SHP77 treated with DMSO at 0.1 percent for 48 hours (cell line): ENCODE results near the gene CDPF1.
A peak's percentile ranks its signal among the peaks of the same experiment; 100 is the strongest.
"Not testable (repeated sequence)": the region's sequence is repeated elsewhere in the genome, so short reads cannot be mapped to it uniquely, and the experiment has no call there.

Experiments used
- DNase-seq: peaks from one replicate; lab custom pipeline; 2025; lab: John Stamatoyannopoulos, UW

CDPF1 gene

GRCh38 chr22:46281866-46282678 is 32.0 kb upstream of the CDPF1 start:
- no peak for DNase-seq

GRCh38 chr22:46280999-46281623 is 31.0 kb upstream of the CDPF1 start:
- no peak for DNase-seq

DNA sequence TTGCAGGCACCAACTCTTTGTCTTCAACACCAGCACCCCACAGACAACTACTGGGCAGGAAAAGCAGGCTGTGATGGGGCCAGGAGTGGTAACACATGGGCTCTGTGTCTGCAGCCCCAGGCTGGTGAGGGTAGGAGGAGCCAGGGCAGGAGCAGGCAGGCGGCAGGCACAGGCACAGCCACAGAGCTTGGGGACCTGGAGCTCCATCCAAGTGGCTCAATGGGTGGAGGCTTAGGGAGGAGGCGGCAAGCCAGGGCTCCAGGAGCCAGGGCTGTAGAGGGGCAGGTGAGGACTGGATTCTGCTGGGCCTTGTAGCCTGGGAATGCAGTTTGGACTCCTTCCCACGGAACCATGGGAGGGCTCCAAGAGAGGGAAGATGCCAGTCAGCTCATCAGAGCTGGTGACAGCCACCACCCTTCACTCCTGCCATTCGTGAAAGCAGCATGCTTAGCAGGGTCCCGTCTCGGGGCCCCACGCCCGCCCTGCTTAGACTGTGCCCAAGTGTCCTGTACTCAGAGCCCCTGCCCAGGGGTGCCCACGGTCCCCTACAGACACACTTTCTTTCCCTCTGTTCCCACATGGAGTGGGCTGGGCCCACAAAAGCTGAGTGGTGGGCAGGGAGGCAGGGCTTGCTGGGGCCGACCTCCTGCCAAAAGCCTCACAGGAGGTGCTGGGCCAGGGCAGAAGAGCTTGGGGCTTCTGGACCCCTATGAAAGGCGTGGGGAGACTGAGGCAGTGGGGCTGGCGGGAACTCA is 30.1 kb upstream of the CDPF1 start:
- no peak for DNase-seq

- no peak for DNase-seq
Measured at GRCh38 chr22:46278656-46279645, 28.9 kb upstream of the CDPF1 start.

DNA sequence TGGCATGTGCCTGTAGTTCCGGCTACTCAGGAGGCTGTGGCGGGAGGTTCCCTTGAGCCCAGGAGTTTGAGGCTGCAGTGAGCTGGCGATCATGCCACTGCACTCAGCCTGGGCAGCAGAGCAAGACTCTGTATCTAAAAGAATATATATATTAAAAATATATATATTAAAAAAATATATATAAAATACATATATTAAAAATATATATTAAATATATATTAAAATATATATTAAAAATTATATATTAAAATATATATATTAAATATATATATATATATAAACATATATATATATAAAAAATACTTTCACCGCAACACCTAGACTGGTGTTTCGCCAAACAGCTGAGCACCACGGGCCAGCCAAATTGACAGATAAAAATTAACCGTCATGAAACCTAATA is 26.5 kb upstream of the CDPF1 start:
- no peak for DNase-seq

- no peak for DNase-seq
Measured at GRCh38 chr22:46275455-46276122, 25.5 kb upstream of the CDPF1 start.

DNA sequence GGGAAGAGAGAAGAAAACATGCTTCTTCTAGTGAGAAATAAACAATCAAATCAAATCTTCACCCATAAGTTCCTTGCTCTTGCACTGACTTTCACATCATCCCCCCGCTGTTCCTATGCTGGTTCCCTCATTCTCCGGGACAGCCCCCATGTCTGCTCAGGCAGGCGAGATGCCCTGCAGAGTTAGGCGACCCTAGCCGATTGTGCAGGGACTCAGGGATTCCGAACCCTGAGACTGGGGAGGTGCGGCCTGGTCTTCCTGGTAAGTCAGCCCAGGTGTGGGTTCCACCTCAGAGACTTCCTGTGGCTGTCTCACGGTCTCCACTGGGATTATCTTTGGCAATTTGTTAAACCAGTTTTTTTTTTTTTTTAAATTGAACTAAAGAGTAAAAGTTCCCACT is 24.3 kb upstream of the CDPF1 start:
- DNase-seq, result no peak

- no peak for DNase-seq
Measured at GRCh38 chr22:46273432-46274148, 23.5 kb upstream of the CDPF1 start.

- no peak for DNase-seq
Measured at GRCh38 chr22:46272762-46273431, 22.8 kb upstream of the CDPF1 start.

GRCh38 chr22:46272196-46272595 is 22.1 kb upstream of the CDPF1 start:
- DNase-seq, result no peak

GRCh38 chr22:46269564-46269963 is 19.5 kb upstream of the CDPF1 start:
- DNase-seq, result no peak

GRCh38 chr22:46267431-46268279 is 17.6 kb upstream of the CDPF1 start, which contains the start of gene TTC38:
TTC38 (plus strand) TSS chr22:46268008; CDS start chr22:46268040, 32 bp downstream.
- peak; percentile 47 for DNase-seq

DNA sequence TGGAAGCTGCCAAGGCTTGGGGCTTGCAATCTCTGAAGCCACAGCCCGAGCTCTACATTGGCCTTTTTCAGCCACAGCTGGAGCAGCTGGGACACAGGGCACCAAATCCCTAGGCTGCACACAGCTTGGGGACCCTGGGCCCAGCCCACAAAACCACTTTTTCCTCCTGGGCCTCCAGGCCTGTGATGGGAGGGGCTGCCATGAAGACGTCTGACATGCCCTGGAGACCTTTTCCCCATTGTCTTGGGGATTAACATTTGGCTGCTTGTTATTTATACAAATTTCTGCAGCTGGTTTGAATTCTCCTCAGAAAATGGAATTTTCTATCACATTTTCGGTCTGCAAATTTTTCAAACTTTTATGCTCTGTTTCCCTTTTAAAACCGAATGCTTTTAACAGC is 15.5 kb upstream of the CDPF1 start:
- not testable (repeated sequence) for DNase-seq

GRCh38 chr22:46264520-46264919 is 14.4 kb upstream of the CDPF1 start:
- not testable (repeated sequence) for DNase-seq

DNA sequence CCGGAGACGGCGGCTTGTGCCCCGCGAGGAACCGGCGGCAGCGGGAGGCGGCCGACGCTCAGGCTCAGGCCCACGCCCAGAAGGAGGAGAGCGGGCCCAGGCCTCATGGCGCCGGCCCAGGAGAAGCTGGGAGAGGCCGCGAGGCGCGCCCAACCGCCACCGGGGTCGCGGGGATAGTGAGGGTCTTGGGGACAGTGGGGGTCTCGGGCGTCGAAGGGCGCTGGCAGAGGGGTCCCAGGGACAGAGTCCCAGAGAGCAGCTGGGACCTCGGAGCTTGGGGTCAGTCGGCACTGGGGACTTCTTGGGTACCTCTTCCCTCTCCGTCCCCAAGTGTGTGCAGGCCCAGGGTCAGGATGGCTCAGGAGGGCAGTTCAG is 13.1 kb upstream of the CDPF1 start, which contains the start of gene PKDREJ:
Gene PKDREJ, minus strand, starts transcription at position 128 of the 375 bp plus-strand sequence. Its CDS starts 21 bp downstream, at position 107.
- DNase-seq, result no peak

DNA sequence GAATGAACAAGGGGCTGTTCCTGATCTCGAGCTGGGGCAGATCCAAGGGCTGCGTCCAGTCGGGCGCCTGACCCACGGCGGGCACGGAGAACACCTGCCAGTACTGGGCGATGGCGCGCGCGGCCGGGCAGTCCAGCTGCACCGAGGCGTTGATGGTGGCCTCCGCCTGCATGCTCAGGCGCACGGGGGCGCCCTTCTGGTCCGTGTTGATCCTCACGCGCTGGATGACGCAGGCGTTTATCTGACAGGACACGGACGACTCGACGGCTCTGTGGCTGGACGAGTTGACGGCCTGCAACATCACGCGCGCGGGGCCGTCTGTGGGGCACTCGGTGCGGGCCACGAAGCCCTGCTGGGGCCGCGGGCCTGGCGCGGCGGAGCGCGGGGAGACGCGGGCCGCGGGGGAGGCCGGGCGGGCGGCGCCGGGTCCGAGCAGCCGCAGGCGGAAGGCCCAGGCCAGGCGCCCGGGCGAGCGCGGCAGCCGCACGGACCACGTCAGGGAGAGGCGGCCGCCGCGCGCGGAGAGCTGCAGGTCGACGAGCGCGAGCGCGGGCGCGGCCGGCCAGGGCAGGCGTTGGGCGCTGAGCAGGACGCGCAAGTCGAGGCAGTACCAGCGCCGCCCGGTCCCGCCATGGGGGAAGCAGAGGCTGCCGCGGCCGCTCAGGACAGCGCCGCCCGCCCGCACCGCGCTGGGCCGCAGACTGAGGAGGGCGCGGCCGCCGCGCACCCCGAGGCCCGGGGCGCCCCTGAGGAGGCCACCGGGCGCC is 12.5 kb upstream of the CDPF1 start:
- DNase-seq, result no peak

- DNase-seq, result no peak
Measured at GRCh38 chr22:46260038-46260437, 9.9 kb upstream of the CDPF1 start.

DNA sequence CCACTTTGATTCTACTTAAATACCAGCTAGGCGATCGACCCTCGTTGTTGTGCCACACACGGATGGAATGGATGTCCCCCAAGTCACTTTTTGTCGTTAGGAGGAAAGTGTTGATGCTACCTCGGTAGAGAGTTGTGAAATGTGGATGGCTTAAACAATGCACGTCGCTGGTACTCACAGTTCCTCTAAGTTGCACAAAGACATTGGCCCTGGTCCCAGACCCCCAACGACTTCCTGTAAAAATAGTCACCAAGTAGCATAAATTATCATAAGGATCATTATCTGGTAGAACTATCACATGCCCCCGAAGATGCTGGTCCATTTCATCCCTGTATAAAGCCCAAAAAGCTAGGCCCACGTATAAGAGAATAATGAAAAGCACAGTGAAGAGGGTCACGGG is 9.3 kb upstream of the CDPF1 start:
- no peak for DNase-seq
